Hypothalamus (tissue), 51 donors: ENCODE data around the gene CCNDBP1.
"Not testable (repeated sequence)": the region's sequence is repeated elsewhere in the genome, so short reads cannot be mapped to it uniquely, and the experiment has no call there.

Source experiments
- DNase-seq, 51 donors: peaks; one replicate each; lab custom pipeline; 2025; lab: John Stamatoyannopoulos, UW

The CCNDBP1 gene

GRCh38 chr15:43185157-43186002, at the start of gene CCNDBP1:
Gene CCNDBP1, plus strand, starts transcription at chr15:43185403. Its CDS starts 96 bp downstream, at chr15:43185499.
- DNase-seq: peak; percentile 25 to 88 (median 70)

- no peak for DNase-seq
Observed at GRCh38 chr15:43143203-43143941, 41.8 kb upstream of the CCNDBP1 start.

DNA sequence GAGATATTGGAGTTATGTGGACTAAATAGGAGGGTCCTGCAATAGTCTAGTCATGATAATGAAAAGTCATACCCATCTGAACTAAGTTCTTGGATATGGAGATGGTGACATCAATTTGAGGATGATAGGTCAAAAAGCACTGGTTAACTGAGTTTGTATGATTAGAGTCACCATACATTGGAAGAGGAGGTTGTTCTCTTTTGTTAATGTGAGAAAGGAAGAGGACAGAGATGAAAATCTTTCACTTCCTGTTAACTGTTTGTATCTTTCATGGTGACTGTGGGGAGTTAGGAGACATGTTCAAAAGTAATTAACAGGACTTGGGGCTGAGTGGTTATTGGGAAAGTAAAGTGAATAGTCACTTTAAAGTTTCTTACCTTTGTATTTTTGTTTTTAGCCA, 40.7 kb upstream of the CCNDBP1 start:
- DNase-seq: no peak

GRCh38 chr15:43146184-43146583, 39.0 kb upstream of the CCNDBP1 start:
- DNase-seq: no peak

DNA sequence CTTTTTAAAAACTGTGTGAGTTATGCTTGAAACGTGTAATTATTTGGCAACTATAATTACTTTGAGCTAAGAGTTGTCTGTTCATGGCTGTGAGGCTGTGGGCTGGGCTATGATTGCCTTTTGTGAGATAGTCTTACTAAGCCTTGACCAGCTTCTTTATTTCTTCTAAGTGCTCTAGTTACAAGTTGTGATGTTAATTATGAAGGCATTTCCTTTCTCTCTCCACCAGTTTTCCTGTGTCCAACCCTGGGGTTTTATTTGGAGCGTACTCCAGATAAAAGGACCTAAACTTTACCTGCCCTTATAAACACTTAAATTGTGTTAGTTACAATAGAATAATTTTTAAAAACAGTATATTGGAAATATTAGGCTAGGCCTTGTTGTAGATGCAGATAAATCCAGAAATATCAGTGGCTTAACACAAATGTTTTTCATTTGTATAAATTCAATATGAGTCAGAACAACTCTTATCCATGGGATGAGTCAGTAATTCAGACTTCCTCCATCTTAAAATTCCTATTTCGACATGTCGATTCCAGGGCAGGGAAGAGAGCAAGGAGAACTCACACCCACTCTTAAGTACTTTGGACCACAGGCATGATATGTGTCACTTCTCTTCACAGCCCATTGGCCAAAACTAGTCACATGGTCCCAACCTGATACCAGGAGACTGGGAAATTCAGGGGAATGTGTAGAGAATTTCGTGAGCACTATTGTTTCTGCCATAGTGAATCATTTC, 34.8 kb upstream of the CCNDBP1 start:
- DNase-seq: no peak

- no peak for DNase-seq
Observed at GRCh38 chr15:43151688-43152087, 33.5 kb upstream of the CCNDBP1 start.

- no peak for DNase-seq
Observed at GRCh38 chr15:43153269-43153668, 31.9 kb upstream of the CCNDBP1 start.

DNA sequence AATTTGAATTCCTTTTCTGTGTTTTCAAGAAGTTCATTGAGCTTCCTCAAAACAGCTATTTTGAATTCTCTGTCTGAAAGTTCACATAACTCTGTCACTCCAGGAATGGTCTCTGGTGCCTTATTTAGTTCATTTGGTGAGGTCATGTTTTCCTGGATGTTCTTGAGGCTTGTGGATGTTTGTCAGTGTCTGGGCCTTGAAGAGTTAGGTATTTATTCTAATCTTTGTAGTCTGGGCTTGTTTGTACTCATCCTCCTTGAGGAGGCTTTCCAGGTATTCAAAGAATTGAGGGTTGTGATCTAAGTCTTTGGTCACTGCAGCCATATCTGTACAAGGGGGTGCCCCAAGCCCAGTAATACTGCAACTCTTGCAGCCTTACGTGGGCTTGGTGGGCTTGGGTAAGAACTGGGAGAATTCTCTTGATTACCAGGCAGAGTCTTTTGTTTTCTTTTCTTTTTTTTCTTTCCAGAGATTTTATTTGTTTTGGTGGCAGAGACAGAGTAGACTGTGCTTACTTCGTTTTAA, 19.3 kb upstream of the CCNDBP1 start:
- DNase-seq: no peak

DNA sequence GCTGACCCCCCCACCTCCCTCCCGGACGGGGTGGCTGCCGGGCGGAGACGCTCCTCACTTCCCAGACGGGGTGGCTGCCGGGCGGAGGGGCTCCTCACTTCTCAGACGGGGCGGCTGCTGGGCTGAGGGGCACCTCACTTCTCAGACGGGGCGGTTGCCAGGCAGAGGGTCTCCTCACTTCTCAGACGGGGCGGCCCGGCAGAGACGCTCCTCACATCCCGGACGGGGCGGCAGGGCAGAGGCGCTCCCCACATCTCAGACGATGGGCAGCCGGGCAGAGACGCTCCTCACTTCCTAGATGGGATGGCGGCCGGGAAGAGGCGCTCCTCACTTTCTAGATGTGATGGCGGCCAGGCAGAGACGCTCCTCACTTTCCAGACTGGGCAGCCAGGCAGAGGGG, 17.9 kb upstream of the CCNDBP1 start:
- not testable (repeated sequence) for DNase-seq

DNA sequence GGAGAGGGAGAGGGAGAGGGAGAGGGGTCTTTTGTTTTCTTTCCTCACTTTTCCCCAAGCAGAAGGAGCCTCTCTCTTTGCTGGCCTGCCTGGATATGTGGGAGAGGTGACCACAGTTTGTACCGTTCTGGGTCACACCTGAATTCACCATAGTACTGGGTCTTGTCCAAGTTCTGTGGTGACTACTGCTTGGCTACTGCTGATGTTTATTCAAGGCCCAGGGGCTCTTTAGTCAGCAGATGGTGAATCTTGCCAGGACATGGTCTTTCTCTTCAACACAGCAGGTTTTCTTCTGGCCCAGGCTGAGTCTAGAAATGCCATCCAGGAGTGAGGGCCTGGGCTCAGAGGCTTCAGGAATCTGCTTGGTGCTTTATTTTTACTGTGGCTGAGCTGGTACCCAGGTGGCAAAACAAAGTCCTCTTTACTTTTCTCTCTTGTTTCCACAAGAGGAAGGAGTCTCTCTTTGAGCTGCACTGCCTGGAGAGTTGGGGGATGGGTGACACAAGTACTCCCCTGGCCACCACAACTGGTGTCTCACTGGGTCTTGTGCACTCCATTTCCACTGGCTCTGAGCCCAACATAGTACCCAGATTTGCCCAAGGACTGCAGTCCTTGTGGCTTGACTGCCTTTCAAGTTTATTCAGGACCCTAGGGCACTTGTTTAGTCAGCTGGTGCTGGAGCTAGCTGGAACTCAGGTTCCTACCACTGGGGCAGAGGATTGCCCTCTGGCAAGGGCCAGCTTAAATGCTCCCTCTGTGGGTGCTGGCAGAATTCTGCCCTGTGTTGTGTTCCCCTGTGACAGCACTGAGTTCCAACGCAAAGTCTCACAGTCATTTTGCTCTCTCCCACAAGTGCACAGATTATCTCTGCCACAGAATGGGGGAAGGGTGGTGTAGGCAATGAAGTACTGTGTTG, 16.8 kb upstream of the CCNDBP1 start:
- DNase-seq: peak in 9 of 51 donors; percentile 6 to 29 (median 17)

- DNase-seq: no peak
Observed at GRCh38 chr15:43169888-43170287, 15.3 kb upstream of the CCNDBP1 start.

DNA sequence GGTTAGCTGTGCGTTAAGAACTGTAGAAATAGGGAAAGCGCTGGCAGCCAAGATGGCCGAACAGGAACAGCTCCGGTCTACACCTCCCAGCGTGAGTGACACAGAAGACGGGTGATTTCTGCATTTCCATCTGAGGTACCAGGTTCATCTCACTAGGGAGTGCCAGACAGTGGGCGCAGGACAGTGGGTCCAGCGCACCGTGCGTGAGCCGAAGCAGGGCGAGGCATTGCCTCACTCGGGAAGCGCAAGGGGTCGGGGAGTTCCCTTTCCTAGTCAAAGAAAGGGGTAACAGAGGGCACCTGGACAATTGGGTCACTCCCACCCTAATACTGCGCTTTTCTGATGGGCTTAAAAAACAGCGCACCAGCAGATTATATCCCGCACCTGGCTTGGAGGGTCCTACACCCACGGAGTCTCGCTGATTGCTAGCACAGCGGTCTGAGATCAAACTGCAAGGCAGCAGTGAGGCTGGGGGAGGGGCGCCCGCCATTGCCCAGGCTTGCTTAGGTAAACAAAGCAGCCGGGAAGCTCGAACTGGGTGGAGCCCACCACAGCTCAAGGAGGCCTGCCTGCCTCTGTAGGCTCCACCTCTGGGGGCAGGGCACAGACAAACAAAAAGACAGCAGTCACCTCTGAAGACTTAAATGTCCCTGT, 9.4 kb upstream of the CCNDBP1 start:
- not testable (repeated sequence) for DNase-seq

- not testable (repeated sequence) for DNase-seq
Observed at GRCh38 chr15:43177147-43177546, 8.1 kb upstream of the CCNDBP1 start.

DNA sequence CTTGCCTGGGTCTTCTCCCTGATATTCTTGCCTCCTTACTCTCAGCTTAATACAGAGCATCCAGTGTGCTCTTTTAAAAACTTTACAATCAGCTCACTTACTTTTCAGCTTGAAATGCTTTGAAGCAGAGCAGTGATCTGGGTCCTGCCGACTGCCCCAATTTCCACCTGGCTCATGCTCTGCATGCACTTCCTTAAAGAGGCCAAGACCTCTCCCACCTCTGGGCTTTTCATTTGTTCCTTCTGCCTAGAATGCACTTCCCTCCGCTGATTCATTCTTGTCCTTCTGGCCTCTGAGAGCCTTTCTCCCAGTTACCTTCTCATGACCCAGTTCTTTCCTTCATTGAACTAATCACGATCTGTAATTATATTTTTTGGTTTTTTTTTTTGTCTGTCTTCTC, 1.9 kb upstream of the CCNDBP1 start:
- DNase-seq: no peak

- DNase-seq: no peak
Observed at GRCh38 chr15:43184407-43185124, 637 bp upstream of the CCNDBP1 start.

DNA sequence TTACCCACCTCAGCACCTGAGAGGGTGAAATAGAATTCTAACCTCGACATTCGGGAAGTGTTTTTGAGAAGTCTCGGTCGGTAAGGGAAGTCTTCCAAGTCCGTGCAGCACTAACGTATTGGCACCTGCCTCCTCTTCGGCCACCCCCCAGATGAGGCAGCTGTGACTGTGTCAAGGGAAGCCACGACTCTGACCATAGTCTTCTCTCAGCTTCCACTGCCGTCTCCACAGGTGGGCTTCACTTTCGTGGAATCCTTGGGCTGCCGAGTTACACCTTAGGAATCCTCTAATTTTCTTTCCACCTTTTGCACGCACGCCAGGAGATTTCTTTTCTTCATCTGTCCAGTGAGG, 775 bp downstream of the CCNDBP1 start:
- peak in 6 of 51 donors; percentile 27 to 79 (median 43) for DNase-seq

DNA sequence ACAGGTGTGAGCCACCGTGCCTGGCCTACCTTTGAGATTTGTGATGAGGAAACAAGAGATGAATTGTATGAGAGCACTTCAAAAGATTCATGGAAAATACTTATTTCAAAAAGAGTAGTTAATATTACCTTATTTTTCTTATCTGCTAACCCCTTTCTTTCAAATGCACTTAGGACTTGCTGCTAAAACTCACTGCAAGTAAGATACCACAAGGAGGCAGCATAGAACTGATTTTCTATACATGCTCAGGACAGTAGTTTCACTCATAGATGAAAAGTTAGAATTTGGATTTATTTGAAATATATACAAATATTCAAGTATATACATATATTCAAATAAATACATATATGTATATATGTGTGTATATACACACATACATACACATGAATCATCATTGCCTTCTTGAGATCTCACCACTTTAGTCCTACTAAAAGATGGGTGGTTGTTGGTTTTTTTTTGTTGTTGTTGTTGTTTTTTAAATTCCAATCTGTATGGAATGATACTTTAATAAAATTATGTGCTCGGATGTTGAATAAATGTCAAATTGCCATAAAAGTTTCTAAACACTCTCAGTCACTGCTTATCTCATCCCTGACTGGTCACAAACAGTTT, 2.4 kb downstream of the CCNDBP1 start:
- peak in 1 of 51 donors; percentile 2 for DNase-seq

GRCh38 chr15:43189296-43189695, 4.1 kb downstream of the CCNDBP1 start:
- DNase-seq: no peak
